GM23338 (cell line): ENCODE data around the gene ADAM10. TPM values are rescaled to one million over a fixed set of nuclear protein-coding genes. Genes with fewer than 3 reads are reported as not detected.

ENCODE experiments used
- ATAC-seq: fragments of 200-7000 bp; cut with Tn5 transposase; 3 replicates; pipeline ENCODE4 v1.9.1; 2020
- DNase-seq: peaks from one replicate; pipeline ENCODE4 v3.0.0-alpha.2; 2015; ENCODE audit warnings: low spot score
- H2AFZ ChIP-seq: fragments of 200-600 bp; sonication (generic); 2 replicates; pipeline ENCODE4 v1.8.0; 2016; ENCODE audit warnings: antibody characterized with exemption, mild to moderate bottlenecking, moderate library complexity
- H3F3A ChIP-seq: fragments of 200-600 bp; sonication (generic); replicated peaks from 2 replicates; pipeline ENCODE4 v1.8.0; 2017; ENCODE audit warnings: antibody characterized with exemption, mixed run types, low read depth
- H3K27ac ChIP-seq: fragments of 200-600 bp; sonication (generic); 2 replicates; pipeline ENCODE4 v1.6.1; 2016; ENCODE audit warnings: low read depth
- H3K27me3 ChIP-seq: fragments of 200-600 bp; sonication (generic); 2 replicates; pipeline ENCODE4 v1.8.0; 2016; ENCODE audit warnings: mild to moderate bottlenecking, mixed run types, moderate library complexity; ENCODE audit not compliant: insufficient read depth
- H3K36me3 ChIP-seq: fragments of 200-600 bp; sonication (generic); 2 replicates; pipeline ENCODE4 v1.8.0; 2016; ENCODE audit warnings: mild to moderate bottlenecking; ENCODE audit not compliant: insufficient read depth
- H3K4me1 ChIP-seq: fragments of 200-600 bp; sonication (generic); 2 replicates; pipeline ENCODE4 v1.8.0; 2016; ENCODE audit warnings: mild to moderate bottlenecking, moderate library complexity; ENCODE audit not compliant: insufficient read depth
- H3K4me2 ChIP-seq: fragments of 200-600 bp; sonication (generic); 2 replicates; pipeline ENCODE4 v1.7.1; 2017; ENCODE audit warnings: mixed run types
- H3K4me3 ChIP-seq: fragments of 200-600 bp; sonication (generic); 2 replicates; pipeline ENCODE4 v1.6.1; 2016; ENCODE audit warnings: mixed run types
- H3K79me2 ChIP-seq: fragments of 200-600 bp; sonication (generic); replicated peaks from 2 replicates; pipeline ENCODE4 v1.8.0; 2017; ENCODE audit warnings: mild to moderate bottlenecking; ENCODE audit not compliant: insufficient read depth
- H3K9me2 ChIP-seq: fragments of 200-600 bp; sonication (generic); 2 replicates; pipeline ENCODE4 v1.8.0; 2017; ENCODE audit not compliant: insufficient read depth
- H4K20me1 ChIP-seq: fragments of 200-600 bp; sonication (generic); replicated peaks from 2 replicates; pipeline ENCODE4 v1.8.0; 2017; ENCODE audit warnings: mild to moderate bottlenecking; ENCODE audit not compliant: insufficient read depth
- H3K27ac Mint-ChIP-seq: 2 replicates; pipeline ENCODE4 v1.8.0; 2020; ENCODE audit warnings: inconsistent platforms, mild to moderate bottlenecking, moderate library complexity, mixed read lengths
- H3K27me3 Mint-ChIP-seq: 3 replicates; pipeline ENCODE4 v1.8.0; 2022; ENCODE audit warnings: low read depth, mild to moderate bottlenecking, moderate library complexity, mixed read lengths, inconsistent platforms; ENCODE audit not compliant: insufficient read depth, poor library complexity
- H3K36me3 Mint-ChIP-seq: 3 replicates; pipeline ENCODE4 v1.8.0; 2021; ENCODE audit warnings: low read depth, mild to moderate bottlenecking, inconsistent platforms, moderate library complexity, mixed read lengths
- H3K4me1 Mint-ChIP-seq: 3 replicates; pipeline ENCODE4 v1.8.0; 2020; ENCODE audit warnings: mild to moderate bottlenecking, inconsistent platforms, mixed read lengths
- H3K4me3 Mint-ChIP-seq: 3 replicates; pipeline ENCODE4 v1.8.0; 2021; ENCODE audit warnings: moderate library complexity, mild to moderate bottlenecking, inconsistent platforms, mixed read lengths
- H3K9me3 Mint-ChIP-seq: 3 replicates; pipeline ENCODE4 v1.8.0; 2020; ENCODE audit warnings: moderate library complexity, mild to moderate bottlenecking, inconsistent platforms, mixed read lengths
- JUNB ChIP-seq: IDR thresholded peaks from one replicate; pipeline ENCODE4 v1.6.1; 2016; ENCODE audit warnings: antibody characterized with exemption; ENCODE audit not compliant: unreplicated experiment
- POLR2AphosphoS5 ChIP-seq: IDR thresholded peaks from 2 replicates; pipeline ENCODE4 v1.6.1; 2016; ENCODE audit warnings: antibody characterized with exemption, low read depth
- STAT1 ChIP-seq: IDR thresholded peaks from one replicate; pipeline ENCODE4 v1.6.1; 2016; ENCODE audit warnings: antibody characterized with exemption; ENCODE audit not compliant: unreplicated experiment
- ZNF114 ChIP-seq: fragments of 250-450 bp; sonication (Bioruptor Pico); IDR thresholded peaks from 2 replicates; pipeline ENCODE4 v1.5.0; 2020; ENCODE audit warnings: mild to moderate bottlenecking, moderate library complexity
- polyA plus RNA-seq: library from polyadenylated mRNA; unstranded; fragments of >200 nt; fragmentation: Nextera tagmentation; extraction: Ambion mirVana; gene quantifications from 2 replicates; pipeline ENCODE4 v1.2.1, GENCODE V29; 2016
- total RNA-seq: library from RNA; depleted of rRNA; stranded (reverse); fragments of >200 nt; shearing (Covaris generic); gene quantifications from 2 replicates; pipeline ENCODE4 v1.2.3, GENCODE V29; 2014
- TF ChIP-seq, protein P1 (sequence below): IDR thresholded peaks from one replicate; pipeline ENCODE4 v1.6.1; 2018; ENCODE audit warnings: antibody characterized with exemption; ENCODE audit not compliant: unreplicated experiment
- TF ChIP-seq, protein P2 (sequence below): fragments of 250-450 bp; sonication (Bioruptor Pico); IDR thresholded peaks from 2 replicates; pipeline ENCODE4 v1.5.0; 2020; ENCODE audit warnings: mild to moderate bottlenecking, moderate library complexity

Gene ADAM10
- total and polyA plus RNA-seq, 2 experiments from 2014 or later, result 25.0 to 114 TPM

- ATAC-seq (peak; percentile 59), DNase-seq (no peak)
- Histone ChIP-seq H3K79me2 (peaks cover 99% of the 10 kb centered on the region), H3K4me2 (no peak overlapping the region), H4K20me1 (peaks cover 22% of the 10 kb centered on the region), H3K27me3 (no peaks in the 10 kb centered on the region), H3F3A (no peaks in the 10 kb centered on the region), H3K36me3 (no peaks in the 10 kb centered on the region), H3K27ac (no peak overlapping the region), H3K4me1 (peaks cover 21% of the 10 kb centered on the region), H2AFZ (no peak overlapping the region), H3K9me2 (peaks cover 7% of the 10 kb centered on the region; the same call in 1 of the 2 replicates), H3K4me3 (no peak overlapping the region)
- peaks cover 40% of the 10 kb centered on the region for H3K36me3 Mint-ChIP-seq
- peaks cover 8% of the 10 kb centered on the region; the same call in 2 of the 3 replicates for H3K9me3 Mint-ChIP-seq
- H3K27ac Mint-ChIP-seq, result peak overlapping the region; percentile 44; the same call in 1 of the 2 replicates
- TF ChIP-seq POLR2AphosphoS5 (no peak), STAT1 (no peak), JUNB (no peak), ZNF114 (CRISPR knock-in tag) (no peak)
- TF ChIP-seq, protein P1, sequence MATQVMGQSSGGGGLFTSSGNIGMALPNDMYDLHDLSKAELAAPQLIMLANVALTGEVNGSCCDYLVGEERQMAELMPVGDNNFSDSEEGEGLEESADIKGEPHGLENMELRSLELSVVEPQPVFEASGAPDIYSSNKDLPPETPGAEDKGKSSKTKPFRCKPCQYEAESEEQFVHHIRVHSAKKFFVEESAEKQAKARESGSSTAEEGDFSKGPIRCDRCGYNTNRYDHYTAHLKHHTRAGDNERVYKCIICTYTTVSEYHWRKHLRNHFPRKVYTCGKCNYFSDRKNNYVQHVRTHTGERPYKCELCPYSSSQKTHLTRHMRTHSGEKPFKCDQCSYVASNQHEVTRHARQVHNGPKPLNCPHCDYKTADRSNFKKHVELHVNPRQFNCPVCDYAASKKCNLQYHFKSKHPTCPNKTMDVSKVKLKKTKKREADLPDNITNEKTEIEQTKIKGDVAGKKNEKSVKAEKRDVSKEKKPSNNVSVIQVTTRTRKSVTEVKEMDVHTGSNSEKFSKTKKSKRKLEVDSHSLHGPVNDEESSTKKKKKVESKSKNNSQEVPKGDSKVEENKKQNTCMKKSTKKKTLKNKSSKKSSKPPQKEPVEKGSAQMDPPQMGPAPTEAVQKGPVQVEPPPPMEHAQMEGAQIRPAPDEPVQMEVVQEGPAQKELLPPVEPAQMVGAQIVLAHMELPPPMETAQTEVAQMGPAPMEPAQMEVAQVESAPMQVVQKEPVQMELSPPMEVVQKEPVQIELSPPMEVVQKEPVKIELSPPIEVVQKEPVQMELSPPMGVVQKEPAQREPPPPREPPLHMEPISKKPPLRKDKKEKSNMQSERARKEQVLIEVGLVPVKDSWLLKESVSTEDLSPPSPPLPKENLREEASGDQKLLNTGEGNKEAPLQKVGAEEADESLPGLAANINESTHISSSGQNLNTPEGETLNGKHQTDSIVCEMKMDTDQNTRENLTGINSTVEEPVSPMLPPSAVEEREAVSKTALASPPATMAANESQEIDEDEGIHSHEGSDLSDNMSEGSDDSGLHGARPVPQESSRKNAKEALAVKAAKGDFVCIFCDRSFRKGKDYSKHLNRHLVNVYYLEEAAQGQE, result no peak
- TF ChIP-seq, protein P2, sequence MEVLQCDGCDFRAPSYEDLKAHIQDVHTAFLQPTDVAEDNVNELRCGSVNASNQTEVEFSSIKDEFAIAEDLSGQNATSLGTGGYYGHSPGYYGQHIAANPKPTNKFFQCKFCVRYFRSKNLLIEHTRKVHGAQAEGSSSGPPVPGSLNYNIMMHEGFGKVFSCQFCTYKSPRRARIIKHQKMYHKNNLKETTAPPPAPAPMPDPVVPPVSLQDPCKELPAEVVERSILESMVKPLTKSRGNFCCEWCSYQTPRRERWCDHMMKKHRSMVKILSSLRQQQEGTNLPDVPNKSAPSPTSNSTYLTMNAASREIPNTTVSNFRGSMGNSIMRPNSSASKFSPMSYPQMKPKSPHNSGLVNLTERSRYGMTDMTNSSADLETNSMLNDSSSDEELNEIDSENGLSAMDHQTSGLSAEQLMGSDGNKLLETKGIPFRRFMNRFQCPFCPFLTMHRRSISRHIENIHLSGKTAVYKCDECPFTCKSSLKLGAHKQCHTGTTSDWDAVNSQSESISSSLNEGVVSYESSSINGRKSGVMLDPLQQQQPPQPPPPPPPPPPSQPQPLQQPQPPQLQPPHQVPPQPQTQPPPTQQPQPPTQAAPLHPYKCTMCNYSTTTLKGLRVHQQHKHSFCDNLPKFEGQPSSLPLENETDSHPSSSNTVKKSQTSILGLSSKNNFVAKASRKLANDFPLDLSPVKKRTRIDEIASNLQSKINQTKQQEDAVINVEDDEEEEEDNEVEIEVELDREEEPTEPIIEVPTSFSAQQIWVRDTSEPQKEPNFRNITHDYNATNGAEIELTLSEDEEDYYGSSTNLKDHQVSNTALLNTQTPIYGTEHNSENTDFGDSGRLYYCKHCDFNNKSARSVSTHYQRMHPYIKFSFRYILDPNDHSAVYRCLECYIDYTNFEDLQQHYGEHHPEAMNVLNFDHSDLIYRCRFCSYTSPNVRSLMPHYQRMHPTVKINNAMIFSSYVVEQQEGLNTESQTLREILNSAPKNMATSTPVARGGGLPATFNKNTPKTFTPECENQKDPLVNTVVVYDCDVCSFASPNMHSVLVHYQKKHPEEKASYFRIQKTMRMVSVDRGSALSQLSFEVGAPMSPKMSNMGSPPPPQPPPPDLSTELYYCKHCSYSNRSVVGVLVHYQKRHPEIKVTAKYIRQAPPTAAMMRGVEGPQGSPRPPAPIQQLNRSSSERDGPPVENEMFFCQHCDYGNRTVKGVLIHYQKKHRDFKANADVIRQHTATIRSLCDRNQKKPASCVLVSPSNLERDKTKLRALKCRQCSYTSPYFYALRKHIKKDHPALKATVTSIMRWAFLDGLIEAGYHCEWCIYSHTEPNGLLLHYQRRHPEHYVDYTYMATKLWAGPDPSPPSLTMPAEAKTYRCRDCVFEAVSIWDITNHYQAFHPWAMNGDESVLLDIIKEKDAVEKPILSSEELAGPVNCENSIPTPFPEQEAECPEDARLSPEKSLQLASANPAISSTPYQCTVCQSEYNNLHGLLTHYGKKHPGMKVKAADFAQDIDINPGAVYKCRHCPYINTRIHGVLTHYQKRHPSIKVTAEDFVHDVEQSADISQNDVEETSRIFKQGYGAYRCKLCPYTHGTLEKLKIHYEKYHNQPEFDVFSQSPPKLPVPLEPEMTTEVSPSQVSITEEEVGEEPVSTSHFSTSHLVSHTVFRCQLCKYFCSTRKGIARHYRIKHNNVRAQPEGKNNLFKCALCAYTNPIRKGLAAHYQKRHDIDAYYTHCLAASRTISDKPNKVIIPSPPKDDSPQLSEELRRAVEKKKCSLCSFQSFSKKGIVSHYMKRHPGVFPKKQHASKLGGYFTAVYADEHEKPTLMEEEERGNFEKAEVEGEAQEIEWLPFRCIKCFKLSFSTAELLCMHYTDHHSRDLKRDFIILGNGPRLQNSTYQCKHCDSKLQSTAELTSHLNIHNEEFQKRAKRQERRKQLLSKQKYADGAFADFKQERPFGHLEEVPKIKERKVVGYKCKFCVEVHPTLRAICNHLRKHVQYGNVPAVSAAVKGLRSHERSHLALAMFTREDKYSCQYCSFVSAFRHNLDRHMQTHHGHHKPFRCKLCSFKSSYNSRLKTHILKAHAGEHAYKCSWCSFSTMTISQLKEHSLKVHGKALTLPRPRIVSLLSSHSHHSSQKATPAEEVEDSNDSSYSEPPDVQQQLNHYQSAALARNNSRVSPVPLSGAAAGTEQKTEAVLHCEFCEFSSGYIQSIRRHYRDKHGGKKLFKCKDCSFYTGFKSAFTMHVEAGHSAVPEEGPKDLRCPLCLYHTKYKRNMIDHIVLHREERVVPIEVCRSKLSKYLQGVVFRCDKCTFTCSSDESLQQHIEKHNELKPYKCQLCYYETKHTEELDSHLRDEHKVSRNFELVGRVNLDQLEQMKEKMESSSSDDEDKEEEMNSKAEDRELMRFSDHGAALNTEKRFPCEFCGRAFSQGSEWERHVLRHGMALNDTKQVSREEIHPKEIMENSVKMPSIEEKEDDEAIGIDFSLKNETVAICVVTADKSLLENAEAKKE (CRISPR knock-in tag), result no peak
- H3K4me3 Mint-ChIP-seq, result no peak overlapping the region
- H3K4me1 Mint-ChIP-seq, result peaks cover 34% of the 10 kb centered on the region
- H3K27me3 Mint-ChIP-seq, result peaks cover 13% of the 10 kb centered on the region
Observed at GRCh38 chr15:58696738-58697137, 52.8 kb downstream of the ADAM10 start.
